KOPT-K1 (cell line): Measurements from ENCODE around the gene MAX.

ENCODE experiments used
- H3K27ac ChIP-seq: fragments of 200-600 bp; sonication (generic); 2 replicates; pipeline ENCODE4 v1.5.1; 2016; ENCODE audit warnings: antibody characterized with exemption, mild to moderate bottlenecking, low read depth, low read length; ENCODE audit not compliant: poor library complexity, severe bottlenecking
- H3K36me3 ChIP-seq: fragments of 200-600 bp; sonication (generic); 2 replicates; pipeline ENCODE4 v1.5.1; 2017; ENCODE audit warnings: antibody characterized with exemption, mild to moderate bottlenecking, low read length, moderate library complexity; ENCODE audit not compliant: insufficient read depth
- H3K9me3 ChIP-seq: fragments of 200-600 bp; sonication (generic); 2 replicates; pipeline ENCODE4 v1.5.1; 2017; ENCODE audit warnings: antibody characterized with exemption, low read length, mild to moderate bottlenecking; ENCODE audit not compliant: insufficient read depth, poor library complexity, severe bottlenecking

MAX gene

GRCh38 chr14:65117769-65118745 is 15.7 kb upstream of the MAX start:
- no peak overlapping the region for H3K27ac ChIP-seq
- no peaks in the 10 kb centered on the region for H3K9me3 ChIP-seq
- H3K36me3 ChIP-seq, result no peaks in the 10 kb centered on the region

DNA sequence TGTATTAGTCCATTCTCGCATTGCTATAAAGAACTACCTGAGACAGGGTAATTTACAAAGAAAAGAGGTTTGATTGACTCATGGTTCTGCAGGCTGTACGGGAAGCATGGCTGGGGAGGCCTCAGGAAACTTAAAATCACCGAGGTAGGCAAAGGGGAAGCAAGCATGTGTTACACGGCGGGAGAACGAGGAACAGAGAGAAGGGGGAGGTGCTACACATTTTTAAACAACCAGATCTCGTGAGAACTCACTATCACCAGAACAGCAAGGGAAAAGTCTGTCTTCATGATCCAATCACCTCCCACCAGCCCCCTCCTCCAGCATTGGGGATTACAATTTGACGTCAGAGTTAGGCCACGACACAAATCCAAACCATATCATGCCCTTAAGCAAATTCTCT is 13.3 kb upstream of the MAX start:
- H3K36me3 ChIP-seq, result no peaks in the 10 kb centered on the region
- H3K9me3 ChIP-seq, result no peaks in the 10 kb centered on the region
- H3K27ac ChIP-seq, result no peak overlapping the region

- Histone ChIP-seq H3K9me3 (no peaks in the 10 kb centered on the region), H3K27ac (no peak overlapping the region), H3K36me3 (no peaks in the 10 kb centered on the region)
These were observed 8.2 kb upstream of the MAX start for GRCh38 chr14:65110525-65110924.

- Histone ChIP-seq H3K27ac (no peak overlapping the region), H3K36me3 (no peaks in the 10 kb centered on the region), H3K9me3 (no peaks in the 10 kb centered on the region)
These were observed 7.0 kb upstream of the MAX start for GRCh38 chr14:65109357-65109756.

DNA sequence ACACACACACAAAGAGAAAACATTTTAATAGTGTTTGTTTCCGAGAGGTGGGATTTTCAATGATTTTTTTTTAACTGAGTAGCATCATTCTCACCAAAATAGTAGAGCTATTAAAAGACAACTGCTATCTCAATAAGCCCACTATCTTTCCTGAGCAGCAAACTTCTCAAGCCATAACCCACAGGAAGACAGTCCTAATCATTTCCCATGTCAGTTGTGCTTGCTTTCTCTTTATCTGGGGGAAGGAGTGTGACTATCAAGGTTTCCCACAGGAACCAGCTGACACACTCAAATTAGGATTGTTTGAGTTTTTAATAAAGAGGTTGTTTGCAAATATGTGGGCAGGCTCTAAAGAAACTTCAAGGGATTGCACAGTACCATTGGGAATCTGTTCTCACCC is 4.9 kb upstream of the MAX start:
- no peaks in the 10 kb centered on the region for H3K9me3 ChIP-seq
- H3K27ac ChIP-seq, result no peak overlapping the region
- no peaks in the 10 kb centered on the region for H3K36me3 ChIP-seq

GRCh38 chr14:65106736-65107135 is 4.4 kb upstream of the MAX start:
- Histone ChIP-seq H3K9me3 (no peaks in the 10 kb centered on the region), H3K27ac (no peak overlapping the region)

GRCh38 chr14:65106316-65106715 is 4.0 kb upstream of the MAX start:
- H3K27ac ChIP-seq, result no peak overlapping the region

More at GRCh38 chr14:65106736-65107135, 4.4 kb upstream of the MAX start:
- no peaks in the 10 kb centered on the region for H3K36me3 ChIP-seq

GRCh38 chr14:65104791-65105190 is 2.5 kb upstream of the MAX start:
- no peaks in the 10 kb centered on the region for H3K9me3 ChIP-seq
- H3K36me3 ChIP-seq, result 0 out of 2 replicates have a peak, but pooled peaks cover 2% of the 10 kb centered on the region
- no peak overlapping the region for H3K27ac ChIP-seq

More at GRCh38 chr14:65106316-65106715, 4.0 kb upstream of the MAX start:
- no peaks in the 10 kb centered on the region for H3K36me3 ChIP-seq
- no peaks in the 10 kb centered on the region for H3K9me3 ChIP-seq

GRCh38 chr14:65103150-65103760 is 938 bp upstream of the MAX start:
- Histone ChIP-seq H3K27ac (peak overlapping the region; percentile 48), H3K36me3 (0 out of 2 replicates have a peak, but pooled peaks cover 4% of the 10 kb centered on the region), H3K9me3 (no peaks in the 10 kb centered on the region)

DNA sequence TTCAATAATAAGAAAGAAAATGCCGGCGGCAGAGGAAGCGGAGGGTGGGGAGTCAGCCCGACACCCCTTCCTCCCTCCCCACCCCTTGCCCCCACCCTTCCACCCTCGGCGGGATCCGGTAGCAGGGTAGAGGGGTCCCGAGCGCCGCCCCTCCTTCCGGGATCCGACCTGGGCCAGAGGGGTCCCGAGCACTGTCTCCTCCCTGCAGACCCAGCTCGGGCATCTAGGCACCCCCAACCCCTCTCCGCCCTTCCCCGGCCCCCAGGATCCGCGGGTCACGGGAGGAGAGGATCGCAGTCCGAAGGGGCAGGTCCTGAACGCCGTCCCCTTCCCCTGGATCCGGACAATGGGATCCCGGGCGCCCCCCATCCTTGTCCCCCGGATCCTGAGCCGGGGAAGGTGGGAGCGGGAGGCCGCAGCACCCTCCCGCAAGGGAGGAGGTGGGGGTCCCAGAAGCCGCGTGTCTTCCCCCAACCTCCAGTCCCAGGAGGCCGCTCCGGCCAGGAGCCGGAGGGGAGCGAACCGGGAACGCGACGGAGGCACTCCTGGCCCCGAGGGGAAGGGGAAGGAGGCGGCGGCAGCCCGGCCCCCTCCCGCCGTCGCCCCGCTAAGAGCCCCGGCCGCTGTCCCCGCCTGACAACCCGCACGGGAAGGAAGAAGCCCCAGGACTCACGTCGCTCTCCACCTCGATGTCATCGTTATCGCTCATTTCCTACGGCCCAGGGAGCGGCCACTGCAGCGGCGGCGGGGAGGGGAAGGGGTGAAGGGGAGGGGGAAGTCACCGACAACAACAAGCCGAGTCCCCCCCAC is 481 bp downstream of the MAX start:
- Histone ChIP-seq H3K27ac (peak overlapping the region; percentile 91), H3K9me3 (no peaks in the 10 kb centered on the region), H3K36me3 (peaks cover 18% of the 10 kb centered on the region)

GRCh38 chr14:65100922-65101541 is 1.3 kb downstream of the MAX start:
- peak overlapping the region; percentile 91 for H3K27ac ChIP-seq
- no peaks in the 10 kb centered on the region for H3K9me3 ChIP-seq
- peaks cover 26% of the 10 kb centered on the region for H3K36me3 ChIP-seq

GRCh38 chr14:65098586-65098985 is 3.7 kb downstream of the MAX start:
- Histone ChIP-seq H3K27ac (peak overlapping the region; percentile 82), H3K36me3 (peaks cover 51% of the 10 kb centered on the region), H3K9me3 (no peaks in the 10 kb centered on the region)

DNA sequence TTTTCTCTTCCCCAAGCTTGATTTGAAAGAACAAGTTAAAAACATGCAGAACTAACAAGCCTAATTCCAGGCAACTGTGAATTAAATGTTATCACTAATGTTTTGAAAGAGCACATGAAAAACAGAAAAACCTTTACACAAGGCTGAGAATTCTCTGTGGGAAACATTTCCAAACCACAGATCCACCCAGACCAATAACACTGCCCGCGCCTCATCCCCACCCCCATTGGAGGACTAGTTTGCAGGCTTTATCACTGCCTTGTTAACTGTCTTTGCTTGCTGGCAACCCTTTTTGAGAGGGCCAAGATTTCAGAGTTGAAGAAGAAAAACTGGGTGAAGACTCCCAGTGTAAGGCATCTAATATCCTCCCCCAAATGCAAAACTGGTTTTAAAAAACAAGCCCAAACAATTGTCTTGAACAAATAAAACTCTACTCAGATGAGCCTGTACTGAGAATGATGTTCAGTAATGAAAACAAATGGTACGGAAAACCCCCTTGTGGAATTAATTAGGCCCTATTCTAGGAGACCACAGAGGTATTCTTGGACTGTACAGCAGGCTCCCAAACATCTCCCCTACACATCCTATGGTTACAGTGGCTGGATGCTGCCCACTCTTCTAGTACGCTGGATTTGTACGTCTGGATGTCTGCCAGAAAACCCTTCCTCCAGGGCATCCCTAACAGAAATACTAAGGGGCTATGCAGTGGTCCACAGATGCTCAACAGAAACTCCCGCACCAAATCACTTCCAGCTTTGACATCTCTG is 5.8 kb downstream of the MAX start:
- H3K27ac ChIP-seq, result peak overlapping the region; percentile 12
- H3K9me3 ChIP-seq, result no peaks in the 10 kb centered on the region
- H3K36me3 ChIP-seq, result peaks cover 71% of the 10 kb centered on the region

DNA sequence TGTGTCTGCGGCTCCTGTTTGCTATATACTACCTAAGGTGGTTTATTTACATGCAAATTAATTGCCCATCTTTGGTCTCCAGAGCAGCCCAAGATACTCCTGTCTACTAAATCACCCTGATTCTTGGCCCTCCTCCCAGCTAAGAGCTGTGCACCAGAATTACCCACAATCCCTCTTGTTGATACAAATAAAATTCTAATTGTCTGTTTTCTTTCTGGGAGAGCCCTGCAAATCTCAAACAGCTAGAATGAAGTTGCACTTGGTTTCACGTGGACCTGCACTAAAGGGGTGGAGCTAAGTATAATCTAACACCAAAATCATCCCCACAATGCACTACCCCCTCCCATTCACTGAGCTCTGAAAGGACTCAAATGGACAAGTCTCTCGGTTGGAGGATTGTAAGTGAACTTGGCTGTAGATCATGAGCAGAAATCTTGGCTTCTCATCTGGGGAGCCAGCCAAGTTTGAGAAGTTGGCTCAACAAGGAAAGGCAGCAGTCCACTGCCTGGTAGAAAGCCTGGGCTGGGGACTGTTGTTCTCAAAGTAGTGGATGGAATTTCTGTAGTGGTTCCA is 6.6 kb downstream of the MAX start:
- Histone ChIP-seq H3K36me3 (peaks cover 79% of the 10 kb centered on the region), H3K9me3 (no peaks in the 10 kb centered on the region), H3K27ac (peak overlapping the region; percentile 12)
